Keratinocyte (primary cell): ENCODE measurements around the gene TTLL5. TPM values are rescaled to one million over a fixed set of nuclear protein-coding genes. Genes with fewer than 3 reads are reported as not detected.

Source experiments
- DNase-seq: peaks from one replicate; pipeline ENCODE4 v3.0.0-alpha.2; 2011; ENCODE audit warnings: low read depth, missing footprints, low spot score
- FAIRE-seq: peaks from 2 replicates; lab custom pipeline; 2011; peaks lifted over from hg19 to GRCh38; lab: Jason Lieb, UNC
- H2AFZ ChIP-seq: 2 replicates; pipeline ENCODE4 v1.6.0; 2012; ENCODE audit warnings: low read length, control low read depth, inconsistent platforms; ENCODE audit not compliant: control insufficient read depth
- H3K27ac ChIP-seq: 2 replicates; pipeline ENCODE4 v1.5.1; 2011; ENCODE audit warnings: low read length; ENCODE audit not compliant: control insufficient read depth, insufficient read depth
- H3K27me3 ChIP-seq: 3 replicates; pipeline ENCODE4 v1.6.0; 2011; ENCODE audit warnings: low read length; ENCODE audit not compliant: control insufficient read depth, insufficient read depth; ENCODE audit errors: extremely low read depth
- H3K36me3 ChIP-seq, 2 experiments: 2 replicates in 1 of 2; 3 replicates in 1 of 2; pipeline ENCODE4 v1.5.1; 2011; ENCODE audit warnings: low read length in 2 of 2, mild to moderate bottlenecking in 1 of 2; ENCODE audit not compliant: control insufficient read depth in 2 of 2, insufficient read depth in 2 of 2; ENCODE audit errors: extremely low read depth in 1 of 2
- H3K4me1 ChIP-seq: 3 replicates; pipeline ENCODE4 v1.5.1; 2011; ENCODE audit warnings: low read length; ENCODE audit not compliant: control insufficient read depth, insufficient read depth; ENCODE audit errors: extremely low read depth
- H3K4me2 ChIP-seq: 3 replicates; pipeline ENCODE4 v1.6.0; 2011; ENCODE audit warnings: low read depth, low read length; ENCODE audit not compliant: control insufficient read depth, insufficient read depth; ENCODE audit errors: extremely low read depth
- H3K4me3 ChIP-seq, 3 experiments: fragments of 200-600 bp in 1 of 3; sonication (generic) in 1 of 3; 2 replicates in 2 of 3; 3 replicates in 1 of 3; pipeline ENCODE4 v1.5.1; 2011 to 2016; ENCODE audit warnings: low read length in 3 of 3, mild to moderate bottlenecking in 3 of 3, control low read depth in 2 of 3, inconsistent platforms in 1 of 3, low read depth in 1 of 3, mixed read lengths in 1 of 3, mixed run types in 1 of 3, moderate library complexity in 1 of 3; ENCODE audit not compliant: control insufficient read depth in 2 of 3, insufficient read depth in 2 of 3; ENCODE audit errors: extremely low read depth in 1 of 3
- H3K79me2 ChIP-seq: 2 replicates; pipeline ENCODE4 v1.6.0; 2012; ENCODE audit warnings: low read length; ENCODE audit not compliant: control insufficient read depth, insufficient read depth
- H3K9ac ChIP-seq: 3 replicates; pipeline ENCODE4 v1.6.0; 2011; ENCODE audit warnings: low read length; ENCODE audit not compliant: control insufficient read depth, insufficient read depth; ENCODE audit errors: extremely low read depth
- H3K9me1 ChIP-seq: 3 replicates; pipeline ENCODE4 v1.6.0; 2011; ENCODE audit warnings: low read length; ENCODE audit not compliant: control insufficient read depth, insufficient read depth; ENCODE audit errors: extremely low read depth
- H3K9me3 ChIP-seq: 2 replicates; pipeline ENCODE4 v1.5.1; 2012; ENCODE audit warnings: low read depth, low read length; ENCODE audit not compliant: control insufficient read depth
- H4K20me1 ChIP-seq: 3 replicates; pipeline ENCODE4 v1.6.0; 2011; ENCODE audit warnings: low read length; ENCODE audit not compliant: control insufficient read depth, insufficient read depth; ENCODE audit errors: extremely low read depth
- CTCF ChIP-seq, 3 experiments: IDR thresholded peaks in 1 of 3; conservative IDR thresholded peaks in 1 of 3; optimal IDR thresholded peaks in 1 of 3; 2 replicates in 2 of 3; 3 replicates in 1 of 3; pipeline versions ENCODE3 to v1.5.1; 2011; ENCODE audit warnings: low read length in 3 of 3, mild to moderate bottlenecking in 3 of 3, moderate library complexity in 2 of 3, control low read depth in 1 of 3, inconsistent platforms in 1 of 3; ENCODE audit not compliant: insufficient read depth in 2 of 3; ENCODE audit errors: extremely low read depth in 1 of 3
- EZH2 ChIP-seq: IDR thresholded peaks from one replicate; pipeline ENCODE4 v1.6.1; 2012; ENCODE audit warnings: inconsistent platforms, mild to moderate bottlenecking, low read length, moderate library complexity
- dilution Hi-C: fragments of 300-500 bp; cut with MboI; formaldehyde crosslinking; loops from one replicate; pipeline ENCODE4 v1.7.0; 2020; ENCODE audit warnings: low sequenced_read_pairs; ENCODE audit not compliant: extremely low pct_ligation_motif_present
- polyA plus RNA-seq, 5 experiments: library from polyadenylated mRNA; depleted of rRNA in 3 of 5; stranded (reverse) in 3 of 5; stranded (forward) in 1 of 5; unstranded in 1 of 5; fragments of >200 nt; gene quantifications; 1 replicate in 1 of 5; 2 replicates in 3 of 5; 3 replicates in 1 of 5; pipeline versions ENCODE4 v1.2.1 to v1.2.3, GENCODE V29; 2011 to 2012; ENCODE audit warnings: missing spikeins in 2 of 5, low read depth in 1 of 5, low replicate concordance in 1 of 5

Gene TTLL5
- polyA plus RNA-seq, 1 donor (not counting 4 experiments of a cell fraction or from before 2014, with no cell fraction given): 20.7 TPM

GRCh38 chr14:75724414-75725204 is 63.6 kb downstream of the TTLL5 start:
- H3K9me3 ChIP-seq: no peaks in the 10 kb centered on the region
- FAIRE-seq (no peak), DNase-seq (no peak)
- TF ChIP-seq CTCF (optimal IDR thresholded peaks at IDR 0.05 in 1 of 3, IDR thresholded peaks at IDR 0.05 in 1 of 3, conservative IDR thresholded peaks at IDR 0.05 in 1 of 3; ENCODE audit: extremely low read depth in 1 of 3, insufficient read depth in 2 of 3, low read length in 3 of 3) (no peak), EZH2 (no peak)
- no peaks in the 10 kb centered on the region for H4K20me1 ChIP-seq
- peaks cover 3 to 7% of the 10 kb centered on the region in 2 experiments for H3K36me3 ChIP-seq
- H3K4me3 ChIP-seq: no peak overlapping the region
- H3K27ac ChIP-seq: no peak overlapping the region
- H3K9ac ChIP-seq: no peak overlapping the region
- dilution Hi-C loops: no loop called here
- no peak overlapping the region for H2AFZ ChIP-seq
- H3K4me1 ChIP-seq: no peaks in the 10 kb centered on the region
- H3K4me2 ChIP-seq: no peak overlapping the region
- H3K27me3 ChIP-seq: no peaks in the 10 kb centered on the region
- no peaks in the 10 kb centered on the region for H3K79me2 ChIP-seq
- no peaks in the 10 kb centered on the region for H3K9me1 ChIP-seq

- Histone ChIP-seq H4K20me1 (no peaks in the 10 kb centered on the region), H3K4me1 (no peaks in the 10 kb centered on the region), H3K9me3 (no peaks in the 10 kb centered on the region), H3K79me2 (no peaks in the 10 kb centered on the region), H3K9me1 (no peaks in the 10 kb centered on the region), H3K36me3 (peaks cover 2 to 7% of the 10 kb centered on the region in 2 experiments), H3K4me2 (no peak overlapping the region), H3K9ac (no peak overlapping the region), H3K27me3 (no peaks in the 10 kb centered on the region), H3K4me3 (no peak overlapping the region), H3K27ac (no peak overlapping the region), H2AFZ (no peak overlapping the region)
- TF ChIP-seq EZH2 (no peak), CTCF (optimal IDR thresholded peaks at IDR 0.05 in 1 of 3, IDR thresholded peaks at IDR 0.05 in 1 of 3, conservative IDR thresholded peaks at IDR 0.05 in 1 of 3; ENCODE audit: extremely low read depth in 1 of 3, insufficient read depth in 2 of 3, low read length in 3 of 3) (no peak)
- dilution Hi-C loops: no loop called here
- no peak for DNase-seq
- FAIRE-seq: no peak
Measured at GRCh38 chr14:75725481-75725880, 64.4 kb downstream of the TTLL5 start.
